Measurements from ENCODE around the gene KLHL22.

KLHL22 gene

DNA sequence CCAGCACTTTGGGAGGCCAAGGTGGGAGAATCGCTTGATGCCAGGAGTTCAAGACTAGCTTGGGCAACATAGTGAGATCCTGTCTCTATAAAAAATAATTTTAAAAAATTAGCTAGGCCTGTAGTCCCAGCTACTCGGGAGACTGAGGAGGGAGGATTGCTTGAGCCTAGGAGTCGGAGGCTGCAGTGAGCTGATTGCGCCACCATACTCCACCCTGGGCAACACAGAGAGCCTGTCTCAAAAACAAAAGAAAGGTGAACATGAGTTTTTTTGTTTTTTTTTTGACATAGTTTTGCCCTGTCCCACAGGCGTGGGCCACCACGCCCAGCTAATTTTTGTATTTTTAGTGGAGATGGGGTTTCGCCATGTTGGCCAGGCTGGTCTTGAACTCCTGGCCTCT lies 29.5 kb upstream of the KLHL22 start:
- ChIA-PET POLR2A (no interaction called here), CTCF (interaction anchor here (1.0 to 3.0 kb wide), 5 partner anchors 12 to 107 kb away, joined by 4 to 18 read pairs (median 5); no protein-coding TSS in a partner anchor)
- no peak overlapping the region for H3K4me3 ChIP-seq (ENCODE audit: low read depth, low read length)
- DNase-seq (ENCODE audit: low read depth, low spot score) = no peak
- TF ChIP-seq, protein P1, sequence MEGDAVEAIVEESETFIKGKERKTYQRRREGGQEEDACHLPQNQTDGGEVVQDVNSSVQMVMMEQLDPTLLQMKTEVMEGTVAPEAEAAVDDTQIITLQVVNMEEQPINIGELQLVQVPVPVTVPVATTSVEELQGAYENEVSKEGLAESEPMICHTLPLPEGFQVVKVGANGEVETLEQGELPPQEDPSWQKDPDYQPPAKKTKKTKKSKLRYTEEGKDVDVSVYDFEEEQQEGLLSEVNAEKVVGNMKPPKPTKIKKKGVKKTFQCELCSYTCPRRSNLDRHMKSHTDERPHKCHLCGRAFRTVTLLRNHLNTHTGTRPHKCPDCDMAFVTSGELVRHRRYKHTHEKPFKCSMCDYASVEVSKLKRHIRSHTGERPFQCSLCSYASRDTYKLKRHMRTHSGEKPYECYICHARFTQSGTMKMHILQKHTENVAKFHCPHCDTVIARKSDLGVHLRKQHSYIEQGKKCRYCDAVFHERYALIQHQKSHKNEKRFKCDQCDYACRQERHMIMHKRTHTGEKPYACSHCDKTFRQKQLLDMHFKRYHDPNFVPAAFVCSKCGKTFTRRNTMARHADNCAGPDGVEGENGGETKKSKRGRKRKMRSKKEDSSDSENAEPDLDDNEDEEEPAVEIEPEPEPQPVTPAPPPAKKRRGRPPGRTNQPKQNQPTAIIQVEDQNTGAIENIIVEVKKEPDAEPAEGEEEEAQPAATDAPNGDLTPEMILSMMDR (IDR thresholded peaks at IDR 0.05; ENCODE audit: insufficient read depth, low read length, missing control alignments) = no peak

DNA sequence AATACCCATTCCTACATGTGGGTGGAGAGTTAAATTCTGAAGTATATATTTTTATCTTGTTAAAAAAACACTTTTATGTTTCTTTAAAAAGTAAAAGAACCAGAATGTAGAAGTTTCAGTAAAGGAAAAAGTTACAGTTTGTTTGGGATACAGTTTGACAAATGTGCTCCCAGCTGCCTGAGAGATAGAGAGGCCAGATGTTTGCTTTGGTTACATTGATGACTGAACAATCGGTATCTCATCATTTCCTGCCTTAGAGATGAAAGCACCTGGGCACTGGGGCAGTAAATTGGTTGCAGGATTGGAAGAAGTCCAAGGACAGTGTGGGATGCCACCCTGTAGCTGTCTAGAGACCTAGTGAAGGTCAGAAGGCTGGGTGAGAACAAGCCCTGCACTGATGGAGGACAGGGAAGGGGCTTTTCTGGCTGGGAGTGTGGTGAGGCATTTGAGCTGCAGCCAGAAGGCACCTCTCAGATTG lies 28.4 kb upstream of the KLHL22 start:
- TF ChIP-seq, protein P1 (IDR thresholded peaks at IDR 0.05; ENCODE audit: insufficient read depth, low read length, missing control alignments) = no peak
- no peak overlapping the region for H3K4me3 ChIP-seq (ENCODE audit: low read depth, low read length)
- ChIA-PET CTCF (interaction anchor here (0.8 to 2.3 kb wide), 8 partner anchors 11 to 47 kb away, joined by 3 to 10 read pairs (median 4); no protein-coding TSS in a partner anchor), POLR2A (no interaction called here)
- DNase-seq (ENCODE audit: low read depth, low spot score) = no peak

DNA sequence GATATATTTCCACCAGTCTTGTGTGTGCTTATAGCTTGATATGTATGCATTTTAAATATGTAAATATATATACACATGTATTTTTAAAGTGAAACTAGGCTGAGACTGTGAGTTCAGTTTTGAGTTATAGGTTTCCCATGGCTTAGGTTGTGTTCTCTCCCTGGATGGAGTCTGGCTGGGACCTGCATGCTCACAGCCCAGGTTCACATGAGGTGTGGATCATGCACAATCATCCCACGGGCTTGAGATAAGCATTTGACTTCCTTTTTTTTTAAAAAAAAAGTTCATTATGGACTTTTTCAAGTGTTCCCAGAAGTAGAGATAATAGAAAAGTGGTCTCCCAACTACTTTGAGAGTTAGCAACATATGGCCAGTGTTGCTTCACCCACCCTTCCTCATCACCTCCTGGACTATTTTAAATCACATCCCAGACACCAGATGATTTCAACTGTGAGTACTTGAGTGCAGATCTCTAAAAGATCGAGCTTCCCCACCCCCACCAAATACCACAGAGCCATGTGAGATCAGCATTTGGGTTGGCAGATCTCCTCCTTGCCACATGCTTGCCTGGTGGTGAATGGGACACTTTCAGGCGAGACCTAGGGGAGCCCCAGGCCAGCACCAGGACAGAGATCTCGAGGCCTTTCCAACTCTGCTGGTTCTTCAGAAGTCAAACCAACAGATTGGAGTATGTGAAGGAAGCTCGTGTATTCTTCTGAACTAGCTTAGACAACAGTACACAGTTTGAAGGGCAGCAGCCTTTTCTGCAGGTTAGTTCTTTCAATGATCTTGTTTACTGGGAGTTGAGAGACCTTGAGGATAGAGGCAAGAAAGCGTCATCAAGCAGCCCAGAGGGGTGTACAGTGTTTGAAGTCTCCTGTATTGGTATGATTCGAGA lies 27.7 kb upstream of the KLHL22 start:
- CTCF ChIA-PET = interaction anchor here (0.8 to 2.3 kb wide), 8 partner anchors 8 to 48 kb away, joined by 3 to 10 read pairs (median 4); no protein-coding TSS in a partner anchor
- TF ChIP-seq, protein P1 (IDR thresholded peaks at IDR 0.05; ENCODE audit: insufficient read depth, low read length, missing control alignments) = no peak
- H3K4me3 ChIP-seq (ENCODE audit: low read depth, low read length) = no peak overlapping the region
- no peak for DNase-seq (ENCODE audit: low read depth, low spot score)
- POLR2A ChIA-PET = interaction anchor here (1.3 kb wide), 1 partner anchor 16 kb away, joined by 4 read pairs; the partner anchor contains the start of gene MED15

DNA sequence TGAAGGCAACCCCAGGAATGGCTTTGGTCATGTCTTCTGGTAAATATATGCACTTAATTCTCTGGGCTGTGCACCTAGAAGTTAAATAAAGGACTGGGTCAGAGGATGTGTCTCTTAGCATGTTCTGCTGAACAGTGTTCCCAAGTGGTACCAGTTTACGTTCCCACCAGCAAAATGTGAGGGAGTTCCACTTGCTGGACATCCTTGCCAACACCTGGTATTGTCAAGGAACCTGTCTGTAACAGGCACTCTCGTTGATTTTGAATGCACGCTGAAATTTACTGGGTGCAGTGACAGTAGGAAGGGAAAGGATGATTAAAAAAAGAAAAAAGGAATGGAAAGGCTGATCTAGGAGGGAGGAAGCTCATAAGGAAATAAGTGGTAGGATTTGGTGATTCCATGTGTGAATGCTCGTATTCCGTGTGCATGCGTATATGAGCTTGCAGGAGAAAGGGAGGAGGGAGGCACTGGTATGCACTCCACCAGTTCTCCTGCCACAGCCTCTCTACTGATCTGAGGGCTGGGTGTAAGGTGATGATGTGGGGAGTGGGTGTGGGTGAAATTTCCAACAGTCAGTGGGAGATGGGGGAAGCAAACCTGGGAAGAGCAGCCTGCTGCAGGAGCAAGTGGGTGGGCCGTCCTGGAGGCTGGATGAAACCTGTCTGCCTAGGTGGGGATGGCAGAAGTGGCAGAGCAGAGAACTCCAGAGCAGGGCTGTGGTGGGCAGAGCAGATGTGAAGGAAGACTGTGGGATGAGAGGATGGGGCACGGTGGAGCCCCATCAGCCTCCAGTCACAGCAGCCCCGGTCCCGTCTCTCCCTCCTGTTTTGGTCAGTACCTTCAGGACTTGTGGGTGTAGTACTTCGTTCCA lies 26.8 kb upstream of the KLHL22 start:
- ChIA-PET POLR2A (interaction anchor here (1.3 kb wide), 1 partner anchor 15 kb away, joined by 4 read pairs; the partner anchor contains the start of gene MED15), CTCF (interaction anchor here (1.0 to 2.3 kb wide), 4 partner anchors 9 to 42 kb away, joined by 3 to 10 read pairs (median 3); no protein-coding TSS in a partner anchor)
- TF ChIP-seq, protein P1 (IDR thresholded peaks at IDR 0.05; ENCODE audit: insufficient read depth, low read length, missing control alignments) = no peak
- no peak for DNase-seq (ENCODE audit: low read depth, low spot score)
- H3K4me3 ChIP-seq (ENCODE audit: low read depth, low read length) = no peak overlapping the region

DNA sequence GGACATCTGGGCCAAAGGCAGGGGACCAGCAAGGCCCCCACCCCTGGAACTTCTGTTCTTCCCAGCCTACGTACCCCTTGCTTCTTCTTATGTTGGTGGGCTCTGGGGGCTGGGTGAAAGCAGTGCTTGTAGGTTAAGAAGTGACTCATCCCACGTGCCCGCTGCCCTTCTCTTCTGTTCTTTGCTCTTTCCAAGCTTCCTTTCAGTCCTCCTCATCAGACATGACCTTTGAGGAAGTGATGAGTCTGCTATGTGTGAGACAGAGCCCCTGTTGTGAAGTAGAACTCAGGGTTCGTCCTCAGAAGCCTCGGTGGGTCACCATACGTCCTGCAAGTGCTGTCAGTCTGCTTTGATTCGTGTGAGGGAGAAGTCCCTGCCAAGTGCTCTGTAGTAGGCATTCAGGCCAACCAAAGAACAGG lies 24.5 kb upstream of the KLHL22 start:
- CTCF ChIA-PET = interaction anchor here (0.6 to 1.6 kb wide), 2 partner anchors 11 to 44 kb away, joined by 3 to 6 read pairs; no protein-coding TSS in a partner anchor
- DNase-seq (ENCODE audit: low read depth, low spot score) = no peak
- TF ChIP-seq, protein P1 (IDR thresholded peaks at IDR 0.05; ENCODE audit: insufficient read depth, low read length, missing control alignments) = no peak
- POLR2A ChIA-PET = interaction anchor here (1.0 to 1.4 kb wide), 3 partner anchors 10 to 12 kb away, joined by 3 to 5 read pairs (median 4); partner anchors contain the start of gene MED15
- no peak overlapping the region for H3K4me3 ChIP-seq (ENCODE audit: low read depth, low read length)
